ENCODE data around the gene NR1H3.

DNA sequence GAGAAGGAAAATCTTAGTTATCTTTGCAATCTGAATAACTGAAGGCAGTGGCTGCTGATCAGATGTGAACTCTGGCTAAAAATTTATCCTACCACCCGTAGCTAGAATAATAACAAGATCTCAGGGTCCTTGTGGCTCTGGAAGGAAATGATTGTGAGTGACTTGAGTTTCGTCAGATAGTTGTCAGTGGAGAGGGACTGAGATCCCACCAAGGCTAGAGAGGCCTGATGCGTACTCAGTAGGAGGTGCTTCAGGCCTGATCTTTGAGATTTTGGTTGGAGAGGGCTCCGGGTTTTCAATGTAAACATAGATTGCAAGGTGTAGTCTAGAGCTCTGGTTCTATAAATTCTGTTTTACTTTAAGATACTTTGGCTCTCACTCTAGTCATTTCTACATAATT is 13.5 kb downstream of the NR1H3 start:
- TF ChIP-seq, protein P1, sequence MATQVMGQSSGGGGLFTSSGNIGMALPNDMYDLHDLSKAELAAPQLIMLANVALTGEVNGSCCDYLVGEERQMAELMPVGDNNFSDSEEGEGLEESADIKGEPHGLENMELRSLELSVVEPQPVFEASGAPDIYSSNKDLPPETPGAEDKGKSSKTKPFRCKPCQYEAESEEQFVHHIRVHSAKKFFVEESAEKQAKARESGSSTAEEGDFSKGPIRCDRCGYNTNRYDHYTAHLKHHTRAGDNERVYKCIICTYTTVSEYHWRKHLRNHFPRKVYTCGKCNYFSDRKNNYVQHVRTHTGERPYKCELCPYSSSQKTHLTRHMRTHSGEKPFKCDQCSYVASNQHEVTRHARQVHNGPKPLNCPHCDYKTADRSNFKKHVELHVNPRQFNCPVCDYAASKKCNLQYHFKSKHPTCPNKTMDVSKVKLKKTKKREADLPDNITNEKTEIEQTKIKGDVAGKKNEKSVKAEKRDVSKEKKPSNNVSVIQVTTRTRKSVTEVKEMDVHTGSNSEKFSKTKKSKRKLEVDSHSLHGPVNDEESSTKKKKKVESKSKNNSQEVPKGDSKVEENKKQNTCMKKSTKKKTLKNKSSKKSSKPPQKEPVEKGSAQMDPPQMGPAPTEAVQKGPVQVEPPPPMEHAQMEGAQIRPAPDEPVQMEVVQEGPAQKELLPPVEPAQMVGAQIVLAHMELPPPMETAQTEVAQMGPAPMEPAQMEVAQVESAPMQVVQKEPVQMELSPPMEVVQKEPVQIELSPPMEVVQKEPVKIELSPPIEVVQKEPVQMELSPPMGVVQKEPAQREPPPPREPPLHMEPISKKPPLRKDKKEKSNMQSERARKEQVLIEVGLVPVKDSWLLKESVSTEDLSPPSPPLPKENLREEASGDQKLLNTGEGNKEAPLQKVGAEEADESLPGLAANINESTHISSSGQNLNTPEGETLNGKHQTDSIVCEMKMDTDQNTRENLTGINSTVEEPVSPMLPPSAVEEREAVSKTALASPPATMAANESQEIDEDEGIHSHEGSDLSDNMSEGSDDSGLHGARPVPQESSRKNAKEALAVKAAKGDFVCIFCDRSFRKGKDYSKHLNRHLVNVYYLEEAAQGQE (IDR thresholded peaks at IDR 0.05; ENCODE audit: low read depth, low read length) = no peak
- no peak for TF ChIP-seq RXRA (IDR thresholded peaks at IDR 0.05; ENCODE audit: borderline replicate concordance, low read depth)
- TF ChIP-seq, protein P2, sequence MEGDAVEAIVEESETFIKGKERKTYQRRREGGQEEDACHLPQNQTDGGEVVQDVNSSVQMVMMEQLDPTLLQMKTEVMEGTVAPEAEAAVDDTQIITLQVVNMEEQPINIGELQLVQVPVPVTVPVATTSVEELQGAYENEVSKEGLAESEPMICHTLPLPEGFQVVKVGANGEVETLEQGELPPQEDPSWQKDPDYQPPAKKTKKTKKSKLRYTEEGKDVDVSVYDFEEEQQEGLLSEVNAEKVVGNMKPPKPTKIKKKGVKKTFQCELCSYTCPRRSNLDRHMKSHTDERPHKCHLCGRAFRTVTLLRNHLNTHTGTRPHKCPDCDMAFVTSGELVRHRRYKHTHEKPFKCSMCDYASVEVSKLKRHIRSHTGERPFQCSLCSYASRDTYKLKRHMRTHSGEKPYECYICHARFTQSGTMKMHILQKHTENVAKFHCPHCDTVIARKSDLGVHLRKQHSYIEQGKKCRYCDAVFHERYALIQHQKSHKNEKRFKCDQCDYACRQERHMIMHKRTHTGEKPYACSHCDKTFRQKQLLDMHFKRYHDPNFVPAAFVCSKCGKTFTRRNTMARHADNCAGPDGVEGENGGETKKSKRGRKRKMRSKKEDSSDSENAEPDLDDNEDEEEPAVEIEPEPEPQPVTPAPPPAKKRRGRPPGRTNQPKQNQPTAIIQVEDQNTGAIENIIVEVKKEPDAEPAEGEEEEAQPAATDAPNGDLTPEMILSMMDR (IDR thresholded peaks at IDR 0.05) = no peak
- TF ChIP-seq EP300 (IDR thresholded peaks at IDR 0.05; ENCODE audit: borderline replicate concordance in 1 of 2, low read depth in 1 of 2, low read length in 1 of 2) = no peak
- TF ChIP-seq, protein P3, sequence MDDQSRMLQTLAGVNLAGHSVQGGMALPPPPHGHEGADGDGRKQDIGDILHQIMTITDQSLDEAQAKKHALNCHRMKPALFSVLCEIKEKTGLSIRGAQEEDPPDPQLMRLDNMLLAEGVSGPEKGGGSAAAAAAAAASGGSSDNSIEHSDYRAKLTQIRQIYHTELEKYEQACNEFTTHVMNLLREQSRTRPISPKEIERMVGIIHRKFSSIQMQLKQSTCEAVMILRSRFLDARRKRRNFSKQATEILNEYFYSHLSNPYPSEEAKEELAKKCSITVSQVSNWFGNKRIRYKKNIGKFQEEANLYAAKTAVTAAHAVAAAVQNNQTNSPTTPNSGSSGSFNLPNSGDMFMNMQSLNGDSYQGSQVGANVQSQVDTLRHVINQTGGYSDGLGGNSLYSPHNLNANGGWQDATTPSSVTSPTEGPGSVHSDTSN (IDR thresholded peaks at IDR 0.05) = no peak
- no peak for TF ChIP-seq RAD21 (IDR thresholded peaks at IDR 0.05; ENCODE audit: low read length)
- TF ChIP-seq EZH2phosphoT487 (IDR thresholded peaks at IDR 0.05; ENCODE audit: borderline replicate concordance, low read depth) = no peak
- no peak for TF ChIP-seq ELF1 (IDR thresholded peaks at IDR 0.05)

Data from SK-N-SH (cell line).